ENCODE results near the gene CHRNB2. TPM values are rescaled to one million over a fixed set of nuclear protein-coding genes. Genes with fewer than 3 reads are reported as not detected.
"Not testable (repeated sequence)": the region's sequence is repeated elsewhere in the genome, so short reads cannot be mapped to it uniquely, and the experiment has no call there.

Gene CHRNB2
- total and polyA plus RNA-seq, 2 donors (not counting 3 experiments of a cell fraction or from before 2014, with no cell fraction given): not detected

DNA sequence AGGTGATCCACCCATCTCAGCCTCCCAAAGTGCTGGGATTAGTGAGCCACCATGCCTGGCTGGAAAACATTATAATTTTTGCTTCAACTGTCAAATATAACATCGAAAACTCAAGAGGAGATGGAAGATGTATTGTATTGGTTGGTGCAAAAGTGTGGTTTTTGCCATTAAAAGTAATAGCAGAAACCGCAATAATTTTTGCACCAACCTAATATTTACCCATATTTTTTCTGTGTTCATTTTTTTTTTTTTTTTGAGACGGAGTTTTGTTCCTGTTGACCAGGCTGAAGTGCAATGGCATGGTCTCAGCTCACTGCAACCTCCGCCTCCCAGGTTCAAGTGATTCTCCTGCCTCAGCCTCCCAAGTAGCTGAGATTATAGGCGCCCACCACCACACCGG is 38.3 kb upstream of the CHRNB2 start:
- intact Hi-C loops (cut with micrococcal nuclease): no loop called here
- no peak for TF ChIP-seq EZH2 (IDR thresholded peaks at IDR 0.05; ENCODE audit: borderline replicate concordance, low read depth, low read length, severe bottlenecking)
- TF ChIP-seq GATA2 (IDR thresholded peaks at IDR 0.05; ENCODE audit: insufficient read depth, insufficient read length, low read depth, low read length): no peak
- TF ChIP-seq, protein P1, sequence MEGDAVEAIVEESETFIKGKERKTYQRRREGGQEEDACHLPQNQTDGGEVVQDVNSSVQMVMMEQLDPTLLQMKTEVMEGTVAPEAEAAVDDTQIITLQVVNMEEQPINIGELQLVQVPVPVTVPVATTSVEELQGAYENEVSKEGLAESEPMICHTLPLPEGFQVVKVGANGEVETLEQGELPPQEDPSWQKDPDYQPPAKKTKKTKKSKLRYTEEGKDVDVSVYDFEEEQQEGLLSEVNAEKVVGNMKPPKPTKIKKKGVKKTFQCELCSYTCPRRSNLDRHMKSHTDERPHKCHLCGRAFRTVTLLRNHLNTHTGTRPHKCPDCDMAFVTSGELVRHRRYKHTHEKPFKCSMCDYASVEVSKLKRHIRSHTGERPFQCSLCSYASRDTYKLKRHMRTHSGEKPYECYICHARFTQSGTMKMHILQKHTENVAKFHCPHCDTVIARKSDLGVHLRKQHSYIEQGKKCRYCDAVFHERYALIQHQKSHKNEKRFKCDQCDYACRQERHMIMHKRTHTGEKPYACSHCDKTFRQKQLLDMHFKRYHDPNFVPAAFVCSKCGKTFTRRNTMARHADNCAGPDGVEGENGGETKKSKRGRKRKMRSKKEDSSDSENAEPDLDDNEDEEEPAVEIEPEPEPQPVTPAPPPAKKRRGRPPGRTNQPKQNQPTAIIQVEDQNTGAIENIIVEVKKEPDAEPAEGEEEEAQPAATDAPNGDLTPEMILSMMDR (IDR thresholded peaks at IDR 0.05; ENCODE audit: extremely low read depth in 1 of 2, insufficient read depth in 1 of 2, low read depth in 1 of 2, low read length in 2 of 2): no peak
- no peak for TF ChIP-seq JUN (IDR thresholded peaks at IDR 0.05; ENCODE audit: borderline replicate concordance, insufficient read depth, insufficient read length, low read depth)
- TF ChIP-seq, protein P2, sequence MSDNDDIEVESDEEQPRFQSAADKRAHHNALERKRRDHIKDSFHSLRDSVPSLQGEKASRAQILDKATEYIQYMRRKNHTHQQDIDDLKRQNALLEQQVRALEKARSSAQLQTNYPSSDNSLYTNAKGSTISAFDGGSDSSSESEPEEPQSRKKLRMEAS (IDR thresholded peaks at IDR 0.05; ENCODE audit: insufficient read depth, insufficient read length): no peak
- BruUV-seq (replicated peaks): no TSS peak
- Histone ChIP-seq H2AFZ (ENCODE audit: low read depth, low read length) (no peak overlapping the region), H3K4me2 (ENCODE audit: insufficient read depth, low read length) (no peak overlapping the region), H3K9me3 (replicated peaks; ENCODE audit: control insufficient read depth, insufficient read depth, low read length) (no peaks in the 10 kb centered on the region), H3K27ac (ENCODE audit: insufficient read depth, low read depth, low read length) (no peak overlapping the region), H4K20me1 (replicated peaks; ENCODE audit: control insufficient read depth, extremely low read depth, insufficient read depth, low read length) (no peaks in the 10 kb centered on the region), H3K9ac (replicated peaks; ENCODE audit: extremely low read depth, insufficient read depth, low read length) (no peak overlapping the region), H3K9me1 (replicated peaks; ENCODE audit: control insufficient read depth, extremely low read depth, insufficient read depth, low read length) (no peaks in the 10 kb centered on the region), H3K4me3 (replicated peaks in 1 of 3; ENCODE audit: insufficient read depth in 1 of 3, low read depth in 1 of 3, low read length in 3 of 3) (no peak overlapping the region), H3K4me1 (ENCODE audit: control insufficient read depth, extremely low read depth, insufficient read depth, low read length) (no peaks in the 10 kb centered on the region), H3K79me2 (ENCODE audit: control insufficient read depth, insufficient read depth, low read length) (no peaks in the 10 kb centered on the region), H3K27me3 (ENCODE audit: control insufficient read depth in 2 of 2, insufficient read depth in 2 of 2, low read length in 2 of 2) (no peaks in the 10 kb centered on the region), H3K36me3 (ENCODE audit: control insufficient read depth in 2 of 2, extremely low read depth in 1 of 2, insufficient read depth in 2 of 2, low read length in 2 of 2) (no peaks in the 10 kb centered on the region)
- POLR2A ChIA-PET: no interaction called here
- dilution Hi-C loops (cut with MboI; ENCODE audit: extremely low pct_ligation_motif_present, low sequenced_read_pairs): no loop called here
- DNase-seq (ENCODE audit: low read depth, low spot score) (no peak), FAIRE-seq (no peak)
- CTCF ChIA-PET: interaction anchor here (0.8 to 1.3 kb wide), 2 partner anchors 48 to 50 kb away, joined by 3 to 4 read pairs; no protein-coding TSS in a partner anchor

DNA sequence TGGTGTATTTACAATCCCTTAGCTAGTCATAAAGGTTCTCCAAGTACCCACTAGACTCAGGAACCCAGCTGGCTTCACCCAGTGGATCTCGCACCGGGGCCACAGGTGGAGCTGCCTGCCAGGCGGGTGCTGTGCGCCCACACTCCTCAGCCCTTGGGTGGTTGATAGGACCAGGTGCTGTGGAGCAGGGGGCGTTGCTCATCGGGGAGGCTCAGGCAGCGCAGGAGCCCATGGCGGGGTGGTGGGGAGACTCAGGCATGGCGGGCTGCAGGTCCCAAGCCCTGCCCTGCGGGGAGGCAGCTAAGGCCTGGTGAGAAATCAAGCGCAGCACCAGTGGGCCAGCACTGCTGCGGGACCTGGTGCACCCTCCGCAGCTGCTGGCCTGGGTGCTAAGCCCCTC is 35.6 kb upstream of the CHRNB2 start:
- dilution Hi-C loops (cut with MboI; ENCODE audit: extremely low pct_ligation_motif_present, low sequenced_read_pairs); DNase-seq (ENCODE audit: low read depth, low spot score); H3K4me3 ChIP-seq (replicated peaks in 1 of 3; ENCODE audit: insufficient read depth in 1 of 3, low read depth in 1 of 3, low read length in 3 of 3); H3K9me3 ChIP-seq (replicated peaks; ENCODE audit: control insufficient read depth, insufficient read depth, low read length); BruUV-seq (replicated peaks); H3K79me2 ChIP-seq (ENCODE audit: control insufficient read depth, insufficient read depth, low read length); H4K20me1 ChIP-seq (replicated peaks; ENCODE audit: control insufficient read depth, extremely low read depth, insufficient read depth, low read length); H2AFZ ChIP-seq (ENCODE audit: low read depth, low read length); H3K9me1 ChIP-seq (replicated peaks; ENCODE audit: control insufficient read depth, extremely low read depth, insufficient read depth, low read length); POLR2A ChIA-PET; H3K36me3 ChIP-seq (ENCODE audit: control insufficient read depth in 2 of 2, extremely low read depth in 1 of 2, insufficient read depth in 2 of 2, low read length in 2 of 2); FAIRE-seq; H3K4me1 ChIP-seq (ENCODE audit: control insufficient read depth, extremely low read depth, insufficient read depth, low read length); H3K9ac ChIP-seq (replicated peaks; ENCODE audit: extremely low read depth, insufficient read depth, low read length); H3K4me2 ChIP-seq (ENCODE audit: insufficient read depth, low read length); H3K27ac ChIP-seq (ENCODE audit: insufficient read depth, low read depth, low read length); intact Hi-C loops (cut with micrococcal nuclease); H3K27me3 ChIP-seq (ENCODE audit: control insufficient read depth in 2 of 2, insufficient read depth in 2 of 2, low read length in 2 of 2): not testable (repeated sequence)
- CTCF ChIA-PET: interaction anchor here (1.4 to 1.5 kb wide), 2 partner anchors 14 to 53 kb away, joined by 6 to 8 read pairs; no protein-coding TSS in a partner anchor
